PC-9 (cell line): ENCODE results near the gene EPB41L4B. TPM values are rescaled to one million over a fixed set of nuclear protein-coding genes. Genes with fewer than 3 reads are reported as not detected.

Experiments used
- BruUV-seq: library from RNA; stranded (reverse); fragments of 400-500 nt; replicated peaks from 2 replicates; lab custom pipeline; 2021; lab: Mats Ljungman, UMichigan
- CTCF ChIA-PET: fragments of 300-600 bp; sonication (Branson Sonifier 250); formaldehyde crosslinking; loops from one replicate; lab custom pipeline; 2022; ENCODE audit warnings: antibody characterized with exemption; lab: Charles Lee
- POLR2A ChIA-PET: fragments of 300-600 bp; sonication (Branson Sonifier 250); formaldehyde crosslinking; loops from one replicate; lab custom pipeline; 2022; ENCODE audit warnings: antibody characterized with exemption; ENCODE audit not compliant: unreplicated experiment; lab: Charles Lee
- DNase-seq, 2 experiments: peaks; one replicate each; pipeline versions ENCODE4 v3.0.0 to v3.0.0-alpha.2; 2015 to 2022; ENCODE audit warnings: mixed read lengths in 1 of 2
- H2AFZ ChIP-seq: fragments of 200-600 bp; sonication (generic); 2 replicates; pipeline ENCODE4 v1.8.1; 2017; ENCODE audit warnings: antibody characterized with exemption
- H3F3A ChIP-seq: fragments of 200-600 bp; sonication (generic); 2 replicates; pipeline ENCODE4 v1.8.1; 2017; ENCODE audit warnings: antibody characterized with exemption, mild to moderate bottlenecking, low read depth; ENCODE audit not compliant: insufficient read depth
- H3K27ac ChIP-seq: fragments of 200-600 bp; sonication (generic); 2 replicates; pipeline ENCODE4 v1.6.1; 2016; ENCODE audit warnings: mixed run types
- H3K27me3 ChIP-seq: fragments of 200-600 bp; sonication (generic); 2 replicates; pipeline ENCODE4 v1.6.1; 2016; ENCODE audit warnings: low read depth, mixed run types; ENCODE audit not compliant: insufficient read depth
- H3K36me3 ChIP-seq: fragments of 200-600 bp; sonication (generic); 2 replicates; pipeline ENCODE4 v1.6.1; 2016; ENCODE audit warnings: low read depth, mixed run types
- H3K4me1 ChIP-seq: fragments of 200-600 bp; sonication (generic); replicated peaks from 2 replicates; pipeline ENCODE4 v1.6.1; 2016; ENCODE audit warnings: mixed run types; ENCODE audit not compliant: insufficient read depth
- H3K4me2 ChIP-seq: fragments of 200-600 bp; sonication (generic); 2 replicates; pipeline ENCODE4 v1.6.1; 2017; ENCODE audit warnings: mixed run types
- H3K4me3 ChIP-seq: fragments of 200-600 bp; sonication (generic); 2 replicates; pipeline ENCODE4 v1.6.1; 2016; ENCODE audit warnings: mixed run types
- H3K79me2 ChIP-seq: fragments of 200-600 bp; sonication (generic); 2 replicates; pipeline ENCODE4 v1.6.1; 2017; ENCODE audit warnings: low read depth, mixed run types
- H3K9me2 ChIP-seq: fragments of 200-600 bp; sonication (generic); 2 replicates; pipeline ENCODE4 v1.8.1; 2017; ENCODE audit warnings: mild to moderate bottlenecking; ENCODE audit not compliant: insufficient read depth
- H3K9me3 ChIP-seq: fragments of 200-600 bp; sonication (generic); 2 replicates; pipeline ENCODE4 v1.8.1; 2016; ENCODE audit warnings: low read depth; ENCODE audit not compliant: insufficient read depth
- H4K20me1 ChIP-seq: fragments of 200-600 bp; sonication (generic); 2 replicates; pipeline ENCODE4 v1.8.1; 2017; ENCODE audit not compliant: insufficient read depth
- CTCF ChIP-seq: fragments of 200-600 bp; sonication (generic); conservative IDR thresholded peaks from 2 replicates; pipeline ENCODE4 v1.6.1; 2017; ENCODE audit warnings: mixed run types, antibody characterized with exemption, mild to moderate bottlenecking, moderate library complexity
- EZH2 ChIP-seq: fragments of 200-600 bp; sonication (generic); IDR thresholded peaks from 2 replicates; pipeline ENCODE4 v1.8.0; 2017; ENCODE audit warnings: antibody characterized with exemption, low read depth
- intact Hi-C: fragments of 100-400 bp; cut with micrococcal nuclease; formaldehyde crosslinking; loops from one replicate; pipeline ENCODE4 v1.10.0; 2022; ENCODE audit not compliant: unreplicated experiment
- total RNA-seq: library from RNA; stranded (reverse); gene quantifications from 2 replicates; pipeline ENCODE4 v1.2.3, GENCODE V29; 2021

EPB41L4B gene
- total RNA-seq, 1 experiment from 2014 or later, result 4.2 TPM

- intact Hi-C loops, result loop anchor here (2.0 to 5.0 kb wide), 4 partner anchors 67 to 306 kb away; partner anchors contain the start of genes CTNNAL1 and TMEM245
- no peak overlapping the region for H3K27ac ChIP-seq
Observed at GRCh38 chr9:109317979-109318741, 2.7 kb downstream of the EPB41L4B start.

GRCh38 chr9:109317311-109317978 is 3.4 kb downstream of the EPB41L4B start:
- ChIA-PET POLR2A (interaction anchor here (0.6 kb wide), 1 partner anchor 11 kb away, joined by 35 read pairs; no protein-coding TSS in a partner anchor), CTCF (no interaction called here)
- peaks cover 6% of the 10 kb centered on the region; the same call in 1 of the 2 replicates for H4K20me1 ChIP-seq
- no peaks in the 10 kb centered on the region for H3K27me3 ChIP-seq
- peaks cover 67% of the 10 kb centered on the region for H3K79me2 ChIP-seq
- no peak for DNase-seq
- no peaks in the 10 kb centered on the region for H3K36me3 ChIP-seq
- H3K27ac ChIP-seq, result no peak overlapping the region; the same call in 1 of the 2 replicates
- TF ChIP-seq EZH2 (no peak), CTCF (no peak)
- H3K4me1 ChIP-seq, result peaks cover 64% of the 10 kb centered on the region
- H3K4me3 ChIP-seq, result no peak overlapping the region
- intact Hi-C loops, result loop anchor here (2.0 to 5.0 kb wide), 4 partner anchors 67 to 305 kb away; partner anchors contain the start of genes CTNNAL1 and TMEM245
- peaks cover 26% of the 10 kb centered on the region for H3F3A ChIP-seq
- H3K4me2 ChIP-seq, result peak overlapping the region; percentile 53; the same call in 1 of the 2 replicates
- BruUV-seq, result no TSS peak
- H3K9me3 ChIP-seq, result no peaks in the 10 kb centered on the region
- no peak overlapping the region for H2AFZ ChIP-seq
- H3K9me2 ChIP-seq, result no peaks in the 10 kb centered on the region

More at GRCh38 chr9:109317979-109318741, 2.7 kb downstream of the EPB41L4B start:
- Histone ChIP-seq H3K4me3 (no peak overlapping the region; the same call in 1 of the 2 replicates), H3K36me3 (no peaks in the 10 kb centered on the region), H3K9me3 (no peaks in the 10 kb centered on the region), H3K9me2 (no peaks in the 10 kb centered on the region), H3K4me2 (peak overlapping the region; percentile 87), H3K27me3 (no peaks in the 10 kb centered on the region), H3K79me2 (peaks cover 60% of the 10 kb centered on the region), H2AFZ (no peak overlapping the region), H3F3A (peaks cover 26% of the 10 kb centered on the region), H3K4me1 (peaks cover 63% of the 10 kb centered on the region), H4K20me1 (peaks cover 6% of the 10 kb centered on the region; the same call in 1 of the 2 replicates)
- BruUV-seq, result no TSS peak
- CTCF ChIA-PET, result interaction anchor here (0.6 kb wide), 1 partner anchor 477 kb away, joined by 3 read pairs; no protein-coding TSS in a partner anchor
- POLR2A ChIA-PET, result interaction anchor here (0.5 to 0.6 kb wide), 2 partner anchors 23 to 220 kb away, joined by 3 to 5 read pairs; no protein-coding TSS in a partner anchor
- DNase-seq, result no peak
- TF ChIP-seq CTCF, result no peak
- no peak for TF ChIP-seq EZH2

- H3K4me3 ChIP-seq, result 0 out of 2 replicates have a peak overlapping the region, but pooled peaks have one; percentile 9
- ChIA-PET POLR2A (interaction anchor here (0.5 to 0.6 kb wide), 3 partner anchors 280 to 765 kb away, joined by 3 to 5 read pairs (median 4); no protein-coding TSS in a partner anchor), CTCF (interaction anchor here (0.6 to 1.2 kb wide), 3 partner anchors 29 to 96 kb away, joined by 4 to 11 read pairs (median 9); no protein-coding TSS in a partner anchor)
- H3K4me1 ChIP-seq, result peaks cover 59% of the 10 kb centered on the region
- intact Hi-C loops, result loop anchor here (2.0 to 5.0 kb wide), 4 partner anchors 65 to 304 kb away; partner anchors contain the start of genes CTNNAL1 and TMEM245
- H3K9me2 ChIP-seq, result no peaks in the 10 kb centered on the region
- H2AFZ ChIP-seq, result no peak overlapping the region
- H3K9me3 ChIP-seq, result no peaks in the 10 kb centered on the region
- H4K20me1 ChIP-seq, result peaks cover 6% of the 10 kb centered on the region; the same call in 1 of the 2 replicates
- no peaks in the 10 kb centered on the region for H3K36me3 ChIP-seq
- peaks cover 69% of the 10 kb centered on the region for H3K79me2 ChIP-seq
- BruUV-seq, result no TSS peak
- no peak for TF ChIP-seq EZH2
- no peak for TF ChIP-seq CTCF
- H3F3A ChIP-seq, result peaks cover 26% of the 10 kb centered on the region
- peak; percentile 91 to 93 for DNase-seq
- H3K4me2 ChIP-seq, result peak overlapping the region; percentile 53
- H3K27ac ChIP-seq, result peak overlapping the region; percentile 33
- H3K27me3 ChIP-seq, result no peaks in the 10 kb centered on the region
Observed at GRCh38 chr9:109316207-109316640, 4.6 kb downstream of the EPB41L4B start.
